ENCODE results near the gene CIZ1. TPM values are rescaled to one million over a fixed set of nuclear protein-coding genes. Genes with fewer than 3 reads are reported as not detected.

The CIZ1 gene
- total RNA-seq, 1 donor from 2014 or later = 140 TPM

- no peak for DNase-seq (ENCODE audit: low spot score)
- Mint-ChIP-seq H3K4me3 (ENCODE audit: unreplicated experiment) (peak overlapping the region; percentile 31), H3K4me1 (ENCODE audit: low read depth) (peaks cover 81% of the 10 kb centered on the region), H3K27me3 (ENCODE audit: low read depth) (no peaks in the 10 kb centered on the region), H3K36me3 (ENCODE audit: low read depth) (no peaks in the 10 kb centered on the region), H3K9me3 (ENCODE audit: low read depth) (no peaks in the 10 kb centered on the region), H3K27ac (ENCODE audit: unreplicated experiment) (peak overlapping the region; percentile 88)
- no peak for TF ChIP-seq CTCF (IDR thresholded peaks at IDR 0.05)
These were observed 20.0 kb upstream of the CIZ1 start for GRCh38 chr9:128211186-128211980.

GRCh38 chr9:128208946-128209669 lies 17.7 kb upstream of the CIZ1 start:
- Mint-ChIP-seq H3K4me3 (ENCODE audit: unreplicated experiment) (no peak overlapping the region), H3K4me1 (ENCODE audit: low read depth) (peaks cover 79% of the 10 kb centered on the region), H3K9me3 (ENCODE audit: low read depth) (no peaks in the 10 kb centered on the region), H3K27ac (ENCODE audit: unreplicated experiment) (peak overlapping the region; percentile 72), H3K36me3 (ENCODE audit: low read depth) (no peaks in the 10 kb centered on the region), H3K27me3 (ENCODE audit: low read depth) (no peaks in the 10 kb centered on the region)
- TF ChIP-seq CTCF (IDR thresholded peaks at IDR 0.05) = no peak
- no peak for DNase-seq (ENCODE audit: low spot score)

- Mint-ChIP-seq H3K4me1 (ENCODE audit: low read depth) (peaks cover 73% of the 10 kb centered on the region), H3K4me3 (ENCODE audit: unreplicated experiment) (no peak overlapping the region), H3K27ac (ENCODE audit: unreplicated experiment) (peak overlapping the region; percentile 72), H3K27me3 (ENCODE audit: low read depth) (no peaks in the 10 kb centered on the region), H3K9me3 (ENCODE audit: low read depth) (no peaks in the 10 kb centered on the region), H3K36me3 (ENCODE audit: low read depth) (no peaks in the 10 kb centered on the region)
- DNase-seq (ENCODE audit: low spot score) = no peak
- TF ChIP-seq CTCF (IDR thresholded peaks at IDR 0.05) = no peak
These were observed 17.0 kb upstream of the CIZ1 start for GRCh38 chr9:128208386-128208785.

GRCh38 chr9:128206916-128207910 lies 15.8 kb upstream of the CIZ1 start:
- no peak for TF ChIP-seq CTCF (IDR thresholded peaks at IDR 0.05)
- DNase-seq (ENCODE audit: low spot score) = no peak
- Mint-ChIP-seq H3K27me3 (ENCODE audit: low read depth) (no peaks in the 10 kb centered on the region), H3K27ac (ENCODE audit: unreplicated experiment) (peak overlapping the region; percentile 28), H3K36me3 (ENCODE audit: low read depth) (no peaks in the 10 kb centered on the region), H3K9me3 (ENCODE audit: low read depth) (no peaks in the 10 kb centered on the region), H3K4me1 (ENCODE audit: low read depth) (peaks cover 77% of the 10 kb centered on the region), H3K4me3 (ENCODE audit: unreplicated experiment) (no peak overlapping the region)

All from chondrocyte (in vitro differentiated cells).